Measurements from ENCODE around the gene AHCYL2.

The AHCYL2 gene

DNA sequence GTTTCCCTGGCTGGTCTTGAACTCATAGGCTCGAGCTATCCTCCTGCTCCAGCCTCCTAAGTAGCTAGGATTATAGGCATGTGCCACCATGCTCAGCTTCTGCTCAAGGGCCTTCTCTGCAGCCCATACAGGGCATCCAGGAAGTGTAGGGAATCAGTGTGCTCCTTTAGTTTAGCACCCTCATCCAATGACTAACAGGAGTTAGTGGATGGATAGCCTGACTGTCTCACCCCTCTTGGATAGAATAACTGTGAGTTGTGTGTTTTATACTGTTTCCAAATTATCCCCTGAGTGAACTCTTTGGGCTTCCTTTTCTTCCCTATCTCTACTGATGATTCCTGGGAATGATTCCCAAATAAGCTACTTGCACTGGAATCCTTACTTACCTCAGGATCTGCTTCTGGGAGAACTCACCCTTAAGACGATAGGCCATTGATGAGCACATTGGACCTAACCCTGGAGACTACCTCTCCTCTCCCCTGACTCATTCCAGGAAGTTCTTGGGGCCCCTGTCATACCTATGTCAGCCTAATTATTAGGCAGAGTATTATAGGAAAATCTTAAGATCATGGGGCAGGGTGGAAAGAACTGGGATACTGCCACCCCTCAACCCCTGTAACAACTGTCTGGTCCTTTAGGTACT, 227.9 kb downstream of the AHCYL2 start:
- no peak for ATAC-seq (replicated peaks)
- no peak overlapping the region for H3K4me3 Mint-ChIP-seq
- H3K4me1 Mint-ChIP-seq (ENCODE audit: low read depth in 2 of 2): no peaks in the 10 kb centered on the region
- H3K27ac Mint-ChIP-seq: no peak overlapping the region
- peaks cover 0 to 3% of the 10 kb centered on the region in 2 donors for H3K9me3 Mint-ChIP-seq
- H3K27me3 Mint-ChIP-seq: no peaks in the 10 kb centered on the region
- DNase-seq: no peak
- no peaks in the 10 kb centered on the region for H3K36me3 Mint-ChIP-seq (ENCODE audit: insufficient read depth)

- H3K4me3 Mint-ChIP-seq: no peak overlapping the region
- no peaks in the 10 kb centered on the region for H3K4me1 Mint-ChIP-seq (ENCODE audit: low read depth in 2 of 2)
- ATAC-seq (replicated peaks) (no peak), DNase-seq (no peak)
- H3K36me3 Mint-ChIP-seq (ENCODE audit: insufficient read depth): no peaks in the 10 kb centered on the region
- peaks cover 0 to 3% of the 10 kb centered on the region in 2 donors for H3K9me3 Mint-ChIP-seq
- no peaks in the 10 kb centered on the region for H3K27me3 Mint-ChIP-seq
- H3K27ac Mint-ChIP-seq: no peak overlapping the region
Observed at GRCh38 chr7:129453510-129454248, 228.8 kb downstream of the AHCYL2 start.

DNA sequence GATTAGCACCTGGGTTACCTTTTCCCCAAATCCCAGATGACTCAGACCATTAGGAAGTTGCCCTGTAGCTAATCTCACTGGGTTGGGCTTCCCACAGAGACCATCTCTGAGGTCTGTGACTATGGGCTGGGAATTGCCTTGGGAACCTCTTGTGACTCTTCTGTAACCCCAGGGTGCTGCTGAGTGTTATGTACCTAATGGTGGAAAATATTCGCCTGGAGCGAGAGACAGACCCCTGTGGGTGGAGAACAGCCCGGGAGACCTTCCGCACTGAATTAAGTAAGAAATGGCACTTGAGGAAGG, 229.4 kb downstream of the AHCYL2 start:
- H3K4me1 Mint-ChIP-seq (ENCODE audit: low read depth in 2 of 2): no peaks in the 10 kb centered on the region
- DNase-seq (no peak), ATAC-seq (replicated peaks) (no peak)
- H3K9me3 Mint-ChIP-seq: peaks cover 0 to under 1% of the 10 kb centered on the region in 2 donors
- no peak overlapping the region for H3K4me3 Mint-ChIP-seq
- H3K27ac Mint-ChIP-seq: no peak overlapping the region
- no peaks in the 10 kb centered on the region for H3K36me3 Mint-ChIP-seq (ENCODE audit: insufficient read depth)
- H3K27me3 Mint-ChIP-seq: no peaks in the 10 kb centered on the region

DNA sequence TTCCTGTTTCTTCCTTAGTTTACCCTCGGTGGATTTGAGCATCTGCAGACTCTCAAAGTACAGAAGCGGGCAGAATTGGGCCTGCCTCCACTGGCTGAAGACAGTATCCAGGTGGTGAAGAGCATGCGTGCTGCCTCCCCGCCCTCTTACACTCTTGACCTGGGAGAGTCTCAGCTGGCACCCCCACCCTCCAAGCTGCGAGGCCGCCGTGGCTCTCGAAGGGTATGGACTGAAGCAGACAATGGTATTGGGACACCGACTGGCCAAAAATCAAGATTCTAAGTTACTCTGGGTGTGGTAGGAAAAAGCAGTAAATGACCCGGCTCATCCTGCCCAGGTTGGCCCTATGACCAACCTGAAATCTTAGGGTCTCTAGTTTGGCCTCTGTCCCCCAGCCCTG, 231.6 kb downstream of the AHCYL2 start:
- no peak overlapping the region for H3K27ac Mint-ChIP-seq
- H3K9me3 Mint-ChIP-seq: no peaks in the 10 kb centered on the region
- no peaks in the 10 kb centered on the region for H3K36me3 Mint-ChIP-seq (ENCODE audit: insufficient read depth)
- H3K4me1 Mint-ChIP-seq (ENCODE audit: low read depth in 2 of 2): no peaks in the 10 kb centered on the region
- ATAC-seq (replicated peaks) (no peak), DNase-seq (no peak)
- H3K27me3 Mint-ChIP-seq: no peaks in the 10 kb centered on the region
- no peak overlapping the region for H3K4me3 Mint-ChIP-seq

GRCh38 chr7:129457101-129457500, 232.3 kb downstream of the AHCYL2 start:
- DNase-seq: no peak
- no peaks in the 10 kb centered on the region for H3K36me3 Mint-ChIP-seq (ENCODE audit: insufficient read depth)
- no peak for ATAC-seq (replicated peaks)
- H3K4me1 Mint-ChIP-seq (ENCODE audit: low read depth in 2 of 2): no peaks in the 10 kb centered on the region
- H3K4me3 Mint-ChIP-seq: no peak overlapping the region
- H3K9me3 Mint-ChIP-seq: no peaks in the 10 kb centered on the region
- no peaks in the 10 kb centered on the region for H3K27me3 Mint-ChIP-seq
- no peak overlapping the region for H3K27ac Mint-ChIP-seq

DNA sequence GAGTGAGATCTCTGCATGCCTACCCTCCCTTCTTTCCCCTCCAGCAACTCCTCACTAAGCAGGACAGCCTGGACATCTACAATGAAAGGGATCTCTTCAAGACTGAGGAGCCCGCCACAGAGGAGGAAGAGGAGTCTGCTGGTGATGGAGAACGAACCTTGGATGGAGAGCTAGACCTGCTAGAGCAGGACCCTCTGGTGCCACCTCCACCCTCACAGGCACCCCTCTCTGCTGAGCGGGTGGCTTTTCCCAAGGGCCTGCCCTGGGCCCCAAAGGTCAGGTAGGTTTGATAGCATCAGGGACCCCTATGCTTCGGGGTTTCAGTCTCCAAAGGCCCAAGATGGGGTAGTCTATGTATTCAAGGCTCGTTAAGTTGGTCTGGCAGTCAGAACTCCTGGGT, 233.3 kb downstream of the AHCYL2 start:
- no peak overlapping the region for H3K27ac Mint-ChIP-seq
- H3K9me3 Mint-ChIP-seq: no peaks in the 10 kb centered on the region
- no peak overlapping the region for H3K4me3 Mint-ChIP-seq
- H3K27me3 Mint-ChIP-seq: no peaks in the 10 kb centered on the region
- DNase-seq: no peak
- no peaks in the 10 kb centered on the region for H3K4me1 Mint-ChIP-seq (ENCODE audit: low read depth in 2 of 2)
- no peaks in the 10 kb centered on the region for H3K36me3 Mint-ChIP-seq (ENCODE audit: insufficient read depth)
- ATAC-seq (replicated peaks): no peak

GRCh38 chr7:129461809-129462208, 237.0 kb downstream of the AHCYL2 start:
- ATAC-seq (replicated peaks) (no peak), DNase-seq (no peak)
- no peak overlapping the region for H3K27ac Mint-ChIP-seq
- no peak overlapping the region for H3K4me3 Mint-ChIP-seq
- no peaks in the 10 kb centered on the region for H3K36me3 Mint-ChIP-seq (ENCODE audit: insufficient read depth)
- no peaks in the 10 kb centered on the region for H3K9me3 Mint-ChIP-seq
- no peaks in the 10 kb centered on the region for H3K4me1 Mint-ChIP-seq (ENCODE audit: low read depth in 2 of 2)
- no peaks in the 10 kb centered on the region for H3K27me3 Mint-ChIP-seq

DNA sequence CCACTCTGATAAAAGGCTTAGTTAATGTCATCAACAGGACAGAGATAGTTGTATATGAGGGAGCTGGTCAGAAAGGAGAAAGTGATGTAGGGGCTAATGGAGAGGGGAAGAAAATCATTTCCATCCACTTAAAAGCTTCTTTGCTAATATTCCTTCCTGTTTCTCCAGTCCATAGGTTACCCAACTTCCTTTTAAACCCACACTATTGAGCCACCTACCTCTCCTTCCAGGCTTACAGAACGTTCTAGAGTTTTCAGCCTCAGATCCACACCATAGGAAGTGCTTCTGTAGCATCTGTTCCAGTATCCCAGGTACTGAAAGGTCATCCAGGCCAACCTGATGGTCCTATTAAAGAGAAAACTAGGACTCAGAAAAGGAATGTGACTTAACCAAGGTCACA, 237.6 kb downstream of the AHCYL2 start:
- ATAC-seq (replicated peaks) (no peak), DNase-seq (no peak)
- H3K27ac Mint-ChIP-seq: no peak overlapping the region
- no peaks in the 10 kb centered on the region for H3K27me3 Mint-ChIP-seq
- no peaks in the 10 kb centered on the region for H3K9me3 Mint-ChIP-seq
- no peaks in the 10 kb centered on the region for H3K4me1 Mint-ChIP-seq (ENCODE audit: low read depth in 2 of 2)
- no peaks in the 10 kb centered on the region for H3K36me3 Mint-ChIP-seq (ENCODE audit: insufficient read depth)
- H3K4me3 Mint-ChIP-seq: no peak overlapping the region

DNA sequence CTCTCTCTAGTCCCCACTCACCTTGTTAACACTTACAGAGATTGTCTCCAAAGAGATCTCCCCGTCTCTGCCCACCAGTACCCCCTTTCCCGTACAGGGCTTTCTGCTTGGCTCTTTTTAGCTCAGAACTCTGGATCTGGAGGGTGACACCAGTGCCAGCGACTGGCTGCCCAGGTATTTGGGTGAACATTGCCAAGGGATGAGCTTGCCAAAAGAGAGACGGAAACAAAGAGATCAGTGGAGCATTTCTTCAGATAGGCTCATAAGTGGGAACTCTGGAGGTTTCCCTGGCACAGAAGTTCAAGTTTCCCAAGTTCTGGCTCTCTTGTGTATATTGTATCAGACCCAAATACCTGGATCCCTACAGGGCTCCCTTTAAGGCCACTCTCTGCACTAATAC, 239.4 kb downstream of the AHCYL2 start:
- no peak overlapping the region for H3K27ac Mint-ChIP-seq
- ATAC-seq (replicated peaks): no peak
- H3K27me3 Mint-ChIP-seq: no peaks in the 10 kb centered on the region
- no peak for DNase-seq
- H3K9me3 Mint-ChIP-seq: no peaks in the 10 kb centered on the region
- no peaks in the 10 kb centered on the region for H3K4me1 Mint-ChIP-seq (ENCODE audit: low read depth in 2 of 2)
- H3K4me3 Mint-ChIP-seq: no peak overlapping the region
- H3K36me3 Mint-ChIP-seq (ENCODE audit: insufficient read depth): no peaks in the 10 kb centered on the region

DNA sequence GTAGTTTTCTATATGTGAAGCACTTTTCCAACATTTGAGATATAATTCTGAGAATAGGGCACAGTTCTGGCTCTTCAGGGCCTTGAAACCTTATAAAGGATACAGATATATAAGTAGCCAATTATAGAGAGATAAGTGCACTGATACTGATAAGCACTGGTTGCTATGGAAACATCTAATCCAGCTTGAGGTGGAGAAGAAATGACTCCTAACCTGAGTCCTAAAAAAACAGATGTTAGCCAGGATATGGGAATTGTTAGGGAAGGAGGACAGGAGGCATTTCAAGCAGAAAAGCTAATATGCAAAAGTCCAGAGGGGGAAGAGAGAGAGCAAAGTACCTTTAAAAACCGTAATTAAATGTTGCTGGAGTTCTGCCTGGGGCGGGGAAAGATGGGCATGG, 240.2 kb downstream of the AHCYL2 start:
- ATAC-seq (replicated peaks) (no peak), DNase-seq (no peak)
- Mint-ChIP-seq H3K27ac (no peak overlapping the region), H3K4me3 (no peak overlapping the region), H3K27me3 (no peaks in the 10 kb centered on the region), H3K4me1 (ENCODE audit: low read depth in 2 of 2) (no peaks in the 10 kb centered on the region), H3K9me3 (no peaks in the 10 kb centered on the region), H3K36me3 (ENCODE audit: insufficient read depth) (no peaks in the 10 kb centered on the region)

- no peak overlapping the region for H3K4me3 Mint-ChIP-seq
- no peaks in the 10 kb centered on the region for H3K36me3 Mint-ChIP-seq (ENCODE audit: insufficient read depth)
- H3K4me1 Mint-ChIP-seq (ENCODE audit: low read depth in 2 of 2): no peaks in the 10 kb centered on the region
- H3K9me3 Mint-ChIP-seq: no peaks in the 10 kb centered on the region
- ATAC-seq (replicated peaks): no peak
- no peaks in the 10 kb centered on the region for H3K27me3 Mint-ChIP-seq
- no peak for DNase-seq
- H3K27ac Mint-ChIP-seq: no peak overlapping the region
Observed at GRCh38 chr7:129466796-129467195, 242.0 kb downstream of the AHCYL2 start.

GRCh38 chr7:129468087-129468486, 243.3 kb downstream of the AHCYL2 start:
- Mint-ChIP-seq H3K9me3 (no peaks in the 10 kb centered on the region), H3K27ac (no peak overlapping the region), H3K36me3 (ENCODE audit: insufficient read depth) (no peaks in the 10 kb centered on the region), H3K4me3 (peak overlapping the region in 1 of 2 donors; percentile 19), H3K27me3 (no peaks in the 10 kb centered on the region), H3K4me1 (ENCODE audit: low read depth in 2 of 2) (no peaks in the 10 kb centered on the region)
- no peak for ATAC-seq (replicated peaks)
- DNase-seq: no peak

DNA sequence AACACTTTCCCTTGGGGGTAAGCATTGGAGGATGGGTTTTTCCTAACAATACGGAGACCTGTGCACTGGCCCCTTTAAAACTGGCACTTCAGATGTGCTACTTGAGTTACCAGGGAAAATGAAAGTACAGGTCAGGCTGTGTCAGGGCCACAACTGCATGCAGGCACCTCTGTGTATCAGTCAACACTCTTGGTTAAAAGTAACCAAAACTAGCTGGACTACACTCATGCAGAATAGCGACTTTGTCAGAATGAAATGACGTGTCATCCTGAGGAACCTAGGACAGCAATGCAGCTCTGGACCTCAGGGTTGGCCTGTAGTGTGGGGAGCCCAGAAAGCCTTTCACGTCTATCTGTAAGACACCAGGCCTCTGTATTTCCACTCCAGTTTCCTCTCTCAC, 243.7 kb downstream of the AHCYL2 start:
- peak overlapping the region in 1 of 2 donors; percentile 19 for H3K4me3 Mint-ChIP-seq
- no peak overlapping the region for H3K27ac Mint-ChIP-seq
- H3K4me1 Mint-ChIP-seq (ENCODE audit: low read depth in 2 of 2): no peaks in the 10 kb centered on the region
- H3K36me3 Mint-ChIP-seq (ENCODE audit: insufficient read depth): no peaks in the 10 kb centered on the region
- H3K27me3 Mint-ChIP-seq: no peaks in the 10 kb centered on the region
- H3K9me3 Mint-ChIP-seq: no peaks in the 10 kb centered on the region
- no peak for DNase-seq
- ATAC-seq (replicated peaks): peak; percentile 65

DNA sequence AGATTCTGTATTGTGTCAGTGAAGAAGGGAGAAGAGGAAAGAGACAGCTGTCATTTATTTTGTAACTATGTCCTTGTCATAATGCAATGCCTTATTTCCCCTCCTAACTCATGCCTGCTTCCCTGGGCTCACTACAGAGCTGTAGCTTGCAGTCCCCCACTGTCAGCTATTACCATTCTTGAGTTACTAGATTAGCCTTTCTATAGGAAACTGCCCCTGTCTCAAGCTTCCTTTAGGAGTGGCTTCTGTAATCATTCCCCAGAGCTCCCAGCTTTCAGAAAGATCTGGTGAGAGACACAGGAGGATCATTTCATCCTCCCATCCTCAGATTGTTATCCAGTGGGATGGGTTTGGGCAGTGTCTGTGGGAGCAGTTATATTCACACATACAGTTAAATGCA, 245.1 kb downstream of the AHCYL2 start:
- Mint-ChIP-seq H3K27me3 (no peaks in the 10 kb centered on the region), H3K4me1 (ENCODE audit: low read depth in 2 of 2) (no peaks in the 10 kb centered on the region), H3K9me3 (no peaks in the 10 kb centered on the region), H3K27ac (no peak overlapping the region), H3K4me3 (no peak overlapping the region), H3K36me3 (ENCODE audit: insufficient read depth) (no peaks in the 10 kb centered on the region)
- DNase-seq (no peak), ATAC-seq (replicated peaks) (no peak)
